ENCODE results near the gene RPL18. TPM values are rescaled to one million over a fixed set of nuclear protein-coding genes. Genes with fewer than 3 reads are reported as not detected.

Gene RPL18
- total RNA-seq, 1 experiment from 2014 or later: 1,417 TPM

DNA sequence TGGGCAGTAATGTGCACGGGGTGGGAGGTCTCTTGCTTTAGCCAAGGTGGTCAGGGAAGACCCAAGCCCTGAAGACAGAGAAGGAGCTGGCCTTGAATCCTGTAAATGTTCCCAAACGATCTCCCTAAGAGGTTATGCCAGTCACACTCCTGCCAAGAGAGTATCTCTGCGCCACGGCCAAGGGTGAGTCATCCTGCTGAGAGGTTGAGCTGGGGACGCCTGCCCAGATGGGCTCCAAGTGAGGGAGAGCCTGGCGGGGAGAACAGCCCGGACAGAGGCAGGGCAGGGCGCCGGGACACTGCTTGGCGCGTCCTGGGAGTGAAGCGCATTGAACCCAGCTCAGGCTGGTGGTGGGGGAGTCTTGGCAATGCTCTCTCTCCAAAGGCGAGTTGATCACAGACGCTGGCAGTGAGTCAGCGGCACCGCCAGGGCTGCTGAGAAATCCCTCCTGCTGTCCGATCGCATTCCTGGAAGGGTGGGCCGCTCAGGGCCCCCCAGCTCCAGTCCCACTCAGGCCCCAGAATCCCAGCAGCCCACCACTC, 50.6 kb downstream of the RPL18 start:
- ChIA-PET POLR2A (ENCODE audit: low non-redundant PET) (no interaction called here), CTCF (no interaction called here)
- TF ChIP-seq EZH2 (IDR thresholded peaks at IDR 0.05; ENCODE audit: borderline replicate concordance, low read depth, low read length, poor library complexity, severe bottlenecking) (no peak), CTCF (conservative IDR thresholded peaks at IDR 0.05; ENCODE audit: low read depth, low read length) (no peak)
- peak; percentile 52 for DNase-seq (ENCODE audit: low spot score)
- no TSS peak for BruUV-seq (replicated peaks)
- no peaks in the 10 kb centered on the region for H3K9me3 ChIP-seq (ENCODE audit: low read depth, low read length, poor library complexity, severe bottlenecking)
- intact Hi-C loops (cut with micrococcal nuclease; ENCODE audit: unreplicated experiment): no loop called here
- no peak overlapping the region for H3K4me3 ChIP-seq (ENCODE audit: low read depth, low read length, poor library complexity, severe bottlenecking)
- H3K4me1 ChIP-seq (ENCODE audit: insufficient read depth, low read length, poor library complexity, severe bottlenecking): peaks cover 6% of the 10 kb centered on the region
- H3K36me3 ChIP-seq (ENCODE audit: insufficient read depth, low read length, poor library complexity, severe bottlenecking): no peaks in the 10 kb centered on the region
- peak overlapping the region; percentile 37 for H3K27ac ChIP-seq (ENCODE audit: low read depth, low read length, poor library complexity, severe bottlenecking)
- H3K27me3 ChIP-seq (replicated peaks; ENCODE audit: insufficient read depth, low read depth, low read length, poor library complexity): no peaks in the 10 kb centered on the region

Other genes with a start within 250 kb of the RPL18 start
- 197 and 200 TPM in 2 replicates for gene KDELR1, start 227.6 kb downstream of the RPL18 start, total RNA-seq (2021)
- 10.4 and 11.4 TPM in 2 replicates for gene GRIN2D, start 225.5 kb downstream of the RPL18 start, total RNA-seq (2021)
- 86.4 and 109 TPM in 2 replicates for gene GRWD1, start 173.2 kb downstream of the RPL18 start, total RNA-seq (2021)
- gene KCNJ14, start 163.6 kb downstream of the RPL18 start, total RNA-seq (2021): 6.5 and 7.0 TPM in 2 replicates
- 120 and 125 TPM in 2 replicates for gene CYTH2, start 149.8 kb downstream of the RPL18 start, total RNA-seq (2021)
- 0.52 and 1.0 TPM in 2 replicates for gene LMTK3, start 107.3 kb downstream of the RPL18 start, total RNA-seq (2021)
- 0.24 and 0.60 TPM in 2 replicates for gene SULT2B1, start 67.0 kb downstream of the RPL18 start, total RNA-seq (2021)
- not detected in 2 replicates for gene SPACA4, start 12.4 kb downstream of the RPL18 start, total RNA-seq (2021)
- 5.5 and 6.1 TPM in 2 replicates for gene FAM83E, start 4.1 kb downstream of the RPL18 start, total RNA-seq (2021)
- 38.8 and 43.0 TPM in 2 replicates for gene SPHK2, start 328 bp upstream of the RPL18 start, total RNA-seq (2021)
- 14.2 and 22.1 TPM in 2 replicates for gene DBP, start 18.2 kb upstream of the RPL18 start, total RNA-seq (2021)
- 36.8 and 38.2 TPM in 2 replicates for gene CA11, start 27.0 kb upstream of the RPL18 start, total RNA-seq (2021)
- not detected in 2 replicates for gene NTN5, start 53.8 kb upstream of the RPL18 start, total RNA-seq (2021)
- not detected in 2 replicates for gene FUT2, start 76.8 kb upstream of the RPL18 start, total RNA-seq (2021)
- 4.7 and 5.9 TPM in 2 replicates for gene MAMSTR, start 100.5 kb upstream of the RPL18 start, total RNA-seq (2021)
- 3.8 and 5.0 TPM in 2 replicates for gene RASIP1, start 121.4 kb upstream of the RPL18 start, total RNA-seq (2021)
- not detected in 2 replicates for gene IZUMO1, start 127.7 kb upstream of the RPL18 start, total RNA-seq (2021)
- gene FUT1, start 133.5 kb upstream of the RPL18 start, total RNA-seq (2021): 0.06 and 0.15 TPM in 2 replicates
- not detected in 2 replicates for gene FGF21, start 136.3 kb upstream of the RPL18 start, total RNA-seq (2021)
- gene BCAT2, start 191.9 kb upstream of the RPL18 start, total RNA-seq (2021): 54.0 and 62.7 TPM in 2 replicates
- 2.0 and 3.0 TPM in 2 replicates for gene HSD17B14, start 217.3 kb upstream of the RPL18 start, total RNA-seq (2021)
- 20.7 and 24.1 TPM in 2 replicates for gene PLEKHA4, start 249.4 kb upstream of the RPL18 start, total RNA-seq (2021)